ENCODE results near the gene PAIP1.
A peak's percentile ranks its signal among the peaks of the same experiment; 100 is the strongest.
"Not testable (repeated sequence)": the region's sequence is repeated elsewhere in the genome, so short reads cannot be mapped to it uniquely, and the experiment has no call there.

The PAIP1 gene

DNA sequence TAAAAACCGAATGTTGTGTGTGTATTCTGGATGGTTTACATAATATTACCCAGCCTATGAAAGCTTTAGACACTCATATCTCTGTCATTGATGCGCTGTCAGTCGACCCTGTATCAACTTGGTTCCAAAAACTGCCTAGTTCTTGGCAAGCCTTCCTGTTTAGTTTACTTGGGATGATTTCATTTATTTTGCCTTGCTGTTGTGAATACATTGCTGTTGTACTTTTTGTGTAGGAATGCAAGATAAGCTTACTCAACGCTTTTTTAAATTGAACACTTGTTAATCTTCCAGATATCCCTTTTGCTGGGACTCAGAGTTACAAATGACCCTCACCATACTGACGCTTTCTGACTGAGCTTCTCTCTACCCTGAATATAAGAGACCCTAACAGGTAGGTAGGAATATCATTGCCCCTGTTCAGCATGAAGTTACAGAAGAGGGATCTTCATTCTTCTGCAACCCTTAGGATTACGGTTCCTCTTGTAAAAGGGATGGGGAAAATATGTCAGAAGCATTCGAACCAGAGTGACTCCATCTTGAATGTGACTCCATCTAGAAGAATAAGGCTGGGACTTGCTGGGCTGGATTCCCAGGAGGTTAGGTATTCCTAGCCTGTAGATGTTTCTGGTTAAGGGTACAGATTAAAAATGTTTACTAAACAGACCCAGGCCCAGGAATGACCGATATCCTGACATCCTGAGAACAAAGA, 13.7 kb upstream of the PAIP1 start:
- DNase-seq (ENCODE audit: low spot score) = no peak

DNA sequence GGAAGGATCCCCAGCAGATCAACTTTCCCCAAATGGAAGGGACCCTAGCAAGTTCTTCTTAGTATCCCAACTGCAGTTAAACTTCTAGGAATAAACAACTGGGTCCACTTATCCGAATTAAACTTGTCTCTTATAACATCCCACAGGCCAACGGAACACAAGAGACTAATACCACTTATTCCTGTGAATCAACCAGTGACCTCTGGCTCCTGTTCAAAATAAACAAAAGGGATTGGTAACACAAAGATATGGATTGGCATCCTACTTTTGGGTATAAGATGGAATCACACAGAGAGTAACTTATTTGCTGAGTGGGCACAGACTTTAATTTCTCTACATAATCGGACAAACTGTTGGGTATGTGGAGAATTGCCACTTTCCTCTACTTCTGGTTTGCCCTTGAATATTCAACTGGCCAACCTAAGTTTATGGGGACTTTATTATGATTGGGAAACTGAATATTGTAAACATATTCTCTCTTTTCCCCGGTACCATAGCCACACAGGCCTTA, 12.4 kb upstream of the PAIP1 start:
- no peak for DNase-seq (ENCODE audit: low spot score)

DNA sequence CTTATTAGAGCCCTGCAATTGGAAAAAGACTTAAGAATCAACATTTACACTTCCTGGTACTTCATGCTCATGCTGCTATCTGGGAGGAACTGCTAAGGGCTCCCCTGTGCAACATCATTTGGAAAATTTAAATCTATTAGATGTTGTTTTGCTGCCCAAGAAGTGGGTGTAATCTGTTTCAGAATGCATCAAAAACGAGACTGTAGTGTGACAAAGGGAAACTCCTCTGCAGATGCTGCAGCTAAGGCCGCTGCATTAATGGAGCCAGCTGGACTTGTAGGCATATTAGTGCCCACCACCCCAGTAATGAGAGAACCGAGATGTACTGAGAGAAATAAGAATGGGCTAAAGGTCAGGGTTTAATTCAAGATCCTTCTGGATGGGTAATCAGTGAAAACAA, 11.1 kb upstream of the PAIP1 start:
- no peak for DNase-seq (ENCODE audit: low spot score)

DNA sequence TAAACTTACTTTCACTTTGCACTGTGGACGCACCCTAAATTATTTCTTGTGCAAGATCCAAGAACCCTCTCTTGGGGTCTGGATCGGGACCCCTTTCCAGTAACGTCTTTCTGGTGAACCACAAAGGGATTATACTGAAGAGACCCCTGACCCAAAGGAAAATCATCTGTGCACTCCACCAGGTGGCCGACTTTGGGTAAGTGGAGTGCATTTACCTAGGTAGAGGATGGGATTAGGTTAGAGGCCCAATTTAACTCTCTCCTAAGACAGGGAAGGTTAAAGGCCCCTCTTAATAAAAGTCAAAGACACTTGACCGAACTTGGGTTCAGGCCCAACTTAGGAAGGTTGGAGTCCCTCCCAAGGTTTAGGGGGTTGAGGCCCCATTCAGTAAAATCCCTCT, 8.2 kb upstream of the PAIP1 start:
- DNase-seq (ENCODE audit: low spot score) = no peak

DNA sequence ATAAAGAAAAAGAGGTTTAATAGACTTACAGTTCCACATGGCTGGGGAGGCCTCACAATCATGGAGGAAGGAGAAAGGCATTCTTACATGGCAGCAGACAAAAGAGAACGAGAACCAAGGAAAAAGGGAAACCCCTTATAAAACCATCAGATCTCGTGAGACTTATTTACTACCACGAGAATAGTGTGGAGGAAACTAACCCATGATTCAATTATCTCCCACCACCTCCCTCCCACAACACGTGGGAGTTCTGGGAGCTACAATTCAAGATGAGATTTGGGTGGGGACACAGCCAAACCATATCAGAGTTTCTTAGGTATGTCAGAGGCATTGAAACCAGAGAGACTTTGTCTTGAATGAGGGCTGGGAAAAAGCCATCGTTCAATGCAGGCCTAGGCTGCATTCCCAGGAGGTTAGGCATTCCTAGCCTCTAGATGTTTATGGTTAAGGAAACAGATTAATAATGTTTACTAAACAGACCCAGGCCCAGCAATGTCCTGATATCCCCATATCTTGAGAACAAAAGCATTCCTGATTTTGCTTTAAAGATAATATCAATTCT, 7.5 kb upstream of the PAIP1 start:
- no peak for DNase-seq (ENCODE audit: low spot score)

DNA sequence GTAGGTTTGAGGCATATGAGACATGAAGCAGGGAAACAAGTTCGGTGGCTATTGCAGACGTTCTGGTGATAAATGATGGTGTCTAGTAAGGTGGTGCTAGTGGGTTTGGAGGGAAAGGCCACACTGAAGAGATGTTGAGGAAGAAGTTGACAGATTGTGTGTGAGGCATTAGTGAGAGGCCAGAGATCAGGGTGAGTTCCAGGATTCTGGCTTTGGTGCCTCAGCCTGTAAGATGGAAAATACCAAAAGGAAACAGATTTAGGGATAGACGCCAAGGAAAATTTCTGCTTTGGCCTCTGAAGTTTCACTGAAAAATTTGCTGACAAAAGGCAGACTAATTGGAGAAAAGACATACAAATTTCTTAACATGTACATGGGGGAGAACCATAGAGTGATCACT, 6.4 kb upstream of the PAIP1 start:
- no peak for DNase-seq (ENCODE audit: low spot score)

DNA sequence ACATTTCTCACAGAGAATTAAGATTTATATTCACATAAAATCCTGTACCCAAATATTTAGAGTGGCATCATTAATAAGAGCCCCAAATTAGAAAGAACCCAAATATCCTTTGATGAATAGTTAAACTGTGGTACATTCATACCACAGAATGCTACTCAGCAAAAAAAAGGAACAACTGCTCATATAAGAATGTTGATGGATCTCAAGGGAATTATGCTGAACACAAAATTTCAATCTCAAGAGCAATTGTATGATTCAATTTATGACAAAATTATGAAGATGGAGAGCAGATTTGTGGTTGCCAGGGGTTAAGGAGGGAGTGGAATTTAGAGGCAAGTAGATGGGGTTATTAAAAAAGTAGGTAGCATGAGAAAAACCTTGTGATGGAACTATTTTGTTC, 4.5 kb upstream of the PAIP1 start:
- DNase-seq (ENCODE audit: low spot score) = no peak

DNA sequence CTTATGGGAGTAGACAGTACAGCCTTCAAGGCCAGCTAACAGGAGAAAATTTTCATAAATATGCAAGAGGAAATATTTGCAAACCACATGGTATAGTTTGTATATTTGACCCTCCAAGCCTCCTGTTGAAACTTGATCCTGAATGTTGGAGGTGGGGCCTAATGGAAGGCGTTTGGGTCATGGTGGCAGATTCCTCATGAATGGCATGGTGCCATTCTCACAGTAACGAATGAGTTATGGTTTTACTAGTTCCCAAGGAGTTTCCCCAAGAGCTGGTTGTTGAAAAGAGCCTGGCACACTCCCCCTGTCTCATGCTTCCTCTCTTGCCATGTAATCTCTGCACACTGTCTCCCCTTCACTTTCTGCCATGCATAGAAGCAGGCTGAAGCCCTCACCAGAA, 3.3 kb upstream of the PAIP1 start:
- peak; percentile 22 for DNase-seq (ENCODE audit: low spot score)

DNA sequence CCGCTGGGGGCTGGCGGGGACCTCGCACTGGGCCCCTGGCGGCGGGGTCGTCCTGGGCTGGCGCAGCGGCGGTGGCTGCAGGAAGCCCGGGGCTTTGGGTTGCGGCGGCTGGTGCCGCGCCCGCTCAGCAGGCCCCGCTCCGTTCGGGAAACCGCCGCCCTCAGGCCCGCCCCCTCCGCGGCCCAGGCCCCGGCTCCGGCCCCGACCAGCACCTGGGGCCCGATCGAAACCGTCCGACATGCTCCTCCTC, 345 bp downstream of the PAIP1 start:
- DNase-seq (ENCODE audit: low spot score) = not testable (repeated sequence)

DNA sequence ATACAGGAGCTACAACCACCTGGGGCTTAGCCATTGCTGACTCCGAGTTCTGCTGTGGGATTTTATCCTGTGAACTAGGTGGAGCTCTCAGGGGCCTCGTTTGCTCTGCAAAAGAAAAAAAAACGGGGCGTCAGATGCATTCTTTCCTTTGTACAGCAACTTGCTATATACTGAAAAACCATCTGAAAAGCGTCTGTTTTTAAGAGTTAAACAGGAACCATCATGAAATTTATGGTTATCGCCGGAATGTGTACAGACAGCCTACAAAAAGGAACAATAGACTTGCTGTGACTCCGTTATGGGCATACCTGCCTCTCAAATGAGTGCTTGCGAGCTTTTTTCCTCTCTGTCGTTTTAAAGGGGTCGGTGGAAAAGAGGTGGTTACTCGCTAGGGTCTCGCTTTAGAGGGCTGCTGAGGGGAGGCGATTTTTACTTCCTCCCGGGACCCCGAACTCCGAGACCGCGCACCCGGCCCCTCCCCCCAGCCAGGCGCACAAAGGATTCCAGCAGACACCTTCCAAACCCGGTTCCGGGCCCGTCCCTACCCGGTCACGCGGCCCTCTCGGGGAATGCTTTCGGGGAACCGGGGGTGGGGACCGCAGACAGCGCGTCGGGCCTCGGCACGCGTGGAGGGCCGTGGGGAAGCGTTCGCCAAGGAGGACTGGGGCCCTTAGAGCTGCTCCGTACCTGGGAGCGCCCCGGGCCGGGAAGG, 826 bp downstream of the PAIP1 start:
- DNase-seq (ENCODE audit: low spot score) = peak; percentile 38

DNA sequence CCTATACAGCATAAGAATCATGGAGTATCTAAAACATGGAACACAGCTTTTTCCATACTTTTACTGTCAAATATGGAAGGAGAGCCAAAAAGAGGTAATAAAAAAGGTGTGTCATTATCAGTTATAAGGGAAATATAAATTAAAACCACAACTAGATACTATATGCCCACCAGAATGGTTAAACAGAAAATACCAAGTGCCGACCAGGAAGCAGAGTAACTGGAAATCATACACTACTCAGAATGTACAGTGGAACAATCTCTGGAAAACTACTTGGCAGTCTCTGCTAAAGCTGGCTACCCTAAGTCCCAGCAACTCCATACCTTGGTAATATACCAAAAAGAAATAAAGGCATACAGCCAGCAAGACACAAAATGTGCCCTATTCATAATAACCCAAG, 2.4 kb downstream of the PAIP1 start:
- no peak for DNase-seq (ENCODE audit: low spot score)

DNA sequence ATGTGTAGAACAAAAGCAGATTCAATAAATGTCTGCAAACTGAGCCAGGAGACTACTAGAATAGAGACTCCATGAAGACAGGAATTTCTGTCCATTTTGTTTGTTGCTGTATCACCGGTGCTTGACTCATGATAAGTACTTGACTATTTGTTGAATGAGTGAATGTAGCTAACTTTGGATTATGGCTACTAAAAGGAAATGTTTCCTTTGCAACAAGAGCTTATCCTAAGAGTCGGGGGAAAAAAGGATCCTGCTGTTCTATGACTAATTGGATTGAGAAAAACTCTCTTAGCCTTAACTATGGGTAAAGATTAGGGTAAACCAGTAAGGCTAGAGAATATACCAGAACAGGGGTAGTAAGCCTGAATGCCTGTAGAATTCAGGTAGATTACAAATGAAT, 3.5 kb downstream of the PAIP1 start:
- no peak for DNase-seq (ENCODE audit: low spot score)

DNA sequence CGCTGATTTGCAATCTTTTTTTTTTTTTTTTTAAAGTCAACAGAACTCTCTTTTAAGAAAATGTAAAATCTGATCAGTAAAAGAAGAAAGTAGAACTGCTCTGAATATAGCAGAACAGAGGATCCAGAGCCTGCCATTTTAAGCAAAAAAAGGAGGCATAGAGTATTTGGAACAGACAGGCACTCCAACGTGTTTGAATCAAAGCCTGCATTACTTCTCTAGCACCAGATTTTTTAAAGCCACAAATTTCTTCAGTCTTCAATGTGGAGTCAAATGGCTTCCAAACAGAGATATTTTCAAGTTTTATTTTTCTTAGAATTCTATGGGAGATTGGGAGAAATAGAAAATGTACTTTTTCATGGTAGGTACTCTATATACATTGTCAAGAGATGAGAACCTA, 5.1 kb downstream of the PAIP1 start:
- no peak for DNase-seq (ENCODE audit: low spot score)

DNA sequence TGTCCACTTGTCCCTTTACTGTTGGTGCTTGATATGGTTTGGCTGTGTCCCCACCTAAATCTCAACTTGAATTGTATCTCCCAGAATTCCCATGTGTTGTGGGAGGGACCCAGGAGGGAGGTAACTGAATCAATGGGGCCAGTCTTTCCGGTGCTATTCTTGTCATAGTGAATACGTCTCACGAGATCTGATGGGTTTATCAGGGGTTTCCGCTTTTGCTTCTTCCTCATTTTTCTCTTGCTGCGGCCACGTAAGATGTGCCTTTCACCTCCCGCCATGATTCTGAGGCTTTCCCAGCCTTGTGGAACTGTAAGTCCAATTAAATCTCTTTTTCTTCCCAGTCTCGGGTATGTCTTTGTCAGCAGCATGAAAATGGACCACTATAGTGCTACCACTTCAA, 7.6 kb downstream of the PAIP1 start:
- DNase-seq (ENCODE audit: low spot score) = not testable (repeated sequence)

DNA sequence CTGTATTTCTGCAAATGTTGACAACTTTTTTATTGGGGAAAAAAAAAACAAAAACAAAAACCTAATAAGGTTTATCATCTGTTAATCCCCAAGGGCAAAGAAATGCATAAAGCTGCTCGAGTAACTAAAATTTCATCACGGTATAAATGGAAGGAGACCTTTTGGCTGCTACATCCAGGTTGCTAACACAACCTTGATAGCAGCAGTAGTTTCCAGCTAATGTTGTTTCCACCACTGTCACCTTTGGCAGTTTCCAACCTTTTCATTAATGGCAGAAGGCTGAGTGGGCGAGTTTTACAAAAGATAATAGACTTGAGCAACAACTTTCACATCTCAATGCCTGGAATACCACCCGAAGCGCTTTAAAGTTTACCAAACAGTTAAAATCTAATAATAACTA, 8.5 kb downstream of the PAIP1 start:
- no peak for DNase-seq (ENCODE audit: low spot score)

DNA sequence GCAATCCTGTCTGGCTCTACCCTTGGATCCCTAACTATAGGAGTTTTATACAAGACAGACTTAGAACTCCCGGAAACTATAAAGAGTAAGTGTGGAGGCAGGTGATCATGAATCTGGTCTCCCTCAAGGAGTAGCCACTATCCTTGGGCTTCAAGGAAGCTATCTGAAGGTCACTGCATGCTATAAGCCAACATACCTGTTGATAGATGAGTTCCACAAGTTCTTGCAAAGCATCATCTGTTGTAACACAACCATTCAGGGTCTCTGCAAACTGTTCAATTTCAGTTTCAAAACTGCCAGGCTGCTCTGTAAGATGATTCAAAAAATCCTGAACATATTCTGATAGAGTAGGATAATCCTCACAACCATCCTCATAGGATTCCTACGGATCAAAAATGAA, 9.3 kb downstream of the PAIP1 start:
- DNase-seq (ENCODE audit: low spot score) = no peak

DNA sequence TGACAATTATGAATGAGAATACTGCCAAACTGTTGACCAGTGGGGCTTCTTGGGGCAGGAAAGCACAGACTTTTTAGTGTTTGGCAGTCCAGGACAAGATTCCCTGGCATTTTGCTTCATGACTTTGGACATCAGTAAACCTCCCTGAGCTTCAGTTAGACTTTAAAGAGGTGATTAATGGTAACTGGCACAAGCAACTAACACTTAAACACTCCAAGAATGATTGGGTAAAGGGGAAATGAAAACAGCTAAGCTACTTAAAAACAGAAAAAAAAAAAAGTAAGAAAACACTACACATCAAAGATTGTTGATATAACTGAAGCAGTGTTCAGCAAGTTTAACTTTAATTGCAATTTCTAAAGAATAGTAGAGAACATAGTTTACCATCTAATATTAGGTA, 13.4 kb downstream of the PAIP1 start:
- no peak for DNase-seq (ENCODE audit: low spot score)

DNA sequence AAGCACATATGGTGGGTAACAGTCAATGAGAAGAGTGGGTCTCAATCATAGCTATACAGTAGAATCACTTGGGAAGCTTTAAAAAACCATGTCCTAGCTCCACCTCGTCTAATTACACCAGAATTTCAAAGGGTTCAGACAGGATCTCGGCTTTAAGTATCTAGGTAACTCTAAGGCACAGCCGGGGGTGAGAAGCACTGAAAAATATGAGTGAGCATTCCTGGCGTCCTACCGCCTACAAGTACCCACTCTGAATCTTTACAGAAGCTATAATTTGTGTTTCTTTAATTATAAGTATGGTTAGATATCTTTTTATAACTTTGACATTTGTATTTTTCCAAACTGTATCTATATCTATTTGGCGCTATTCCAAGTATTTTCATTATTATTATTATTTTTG, 16.1 kb downstream of the PAIP1 start:
- DNase-seq (ENCODE audit: low spot score) = no peak

DNA sequence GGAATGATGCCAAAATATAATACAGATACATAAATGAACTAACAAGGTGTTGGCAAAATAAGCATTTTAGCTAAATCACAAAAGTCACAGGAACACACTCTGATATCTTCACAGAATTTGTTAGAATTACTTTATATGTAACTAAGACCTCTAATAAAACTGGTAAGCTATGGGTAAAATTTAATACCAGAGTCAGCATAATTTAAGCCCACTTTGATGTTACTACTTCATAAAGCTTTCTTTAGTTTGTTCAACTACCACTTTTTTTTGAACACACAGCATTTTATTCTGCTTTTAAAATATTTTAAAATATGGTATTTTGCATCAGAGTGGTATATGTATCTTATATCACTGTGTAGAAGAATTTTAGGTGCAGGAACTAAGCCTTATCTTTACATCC, 19.9 kb downstream of the PAIP1 start:
- DNase-seq (ENCODE audit: low spot score) = no peak

DNA sequence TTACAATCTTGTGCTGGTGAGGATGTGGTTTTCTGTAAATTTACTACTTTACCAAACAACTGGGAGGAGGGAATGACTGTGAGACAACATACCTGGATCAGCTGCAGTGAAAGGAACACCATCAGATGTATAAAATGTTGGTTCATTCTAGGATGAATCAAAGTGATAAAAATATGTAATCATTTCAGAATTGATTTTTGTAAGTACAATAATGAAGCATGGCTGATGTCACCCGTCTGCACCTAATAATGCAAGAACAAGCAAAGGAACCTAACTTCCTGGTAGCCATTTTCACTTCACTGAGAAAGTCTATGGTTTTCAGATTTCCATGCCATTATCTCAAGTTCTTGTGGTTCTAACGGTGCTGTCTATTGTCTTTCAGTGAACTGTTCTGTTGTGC, 23.2 kb downstream of the PAIP1 start:
- DNase-seq (ENCODE audit: low spot score) = no peak

DNA sequence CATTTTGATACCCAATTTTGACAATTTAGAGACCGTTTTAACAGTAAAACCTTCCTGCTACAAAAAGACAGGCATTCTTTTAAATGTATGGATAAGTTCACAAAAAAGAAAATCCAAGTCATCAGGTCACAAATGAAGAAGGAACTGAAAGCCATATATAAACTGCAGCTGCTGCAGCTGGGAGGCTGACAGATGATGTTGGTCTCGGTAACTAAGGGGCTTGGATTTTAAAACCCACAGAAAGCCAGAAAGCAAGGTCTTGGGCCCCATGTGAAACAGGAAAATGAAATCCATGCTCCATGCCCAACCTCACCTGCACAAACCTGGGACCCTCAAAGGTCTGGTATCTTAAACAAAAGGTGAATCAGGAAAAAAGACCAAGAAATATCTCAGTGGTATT, 26.2 kb downstream of the PAIP1 start:
- DNase-seq (ENCODE audit: low spot score) = no peak

DNA sequence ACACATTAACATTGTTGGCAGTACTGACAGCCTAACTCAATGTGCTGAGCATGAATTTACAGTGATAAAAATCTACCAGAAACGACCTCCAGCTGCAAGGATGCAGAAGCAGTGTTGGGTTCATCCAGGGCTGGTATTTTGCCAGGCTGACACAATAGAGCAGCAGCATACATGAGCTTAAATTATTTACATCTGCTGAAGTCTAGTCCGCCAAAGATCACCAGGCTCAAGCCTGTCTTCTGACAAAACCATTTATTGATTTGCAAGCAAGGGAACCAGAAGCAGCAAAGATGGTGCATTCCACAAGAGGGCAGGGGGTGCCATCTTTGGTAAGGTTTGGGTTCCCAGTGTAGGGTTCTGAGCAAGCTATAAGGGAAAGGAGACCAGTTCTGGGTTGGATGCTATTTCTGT, 33.2 kb downstream of the PAIP1 start:
- no peak for DNase-seq (ENCODE audit: low spot score)

DNA sequence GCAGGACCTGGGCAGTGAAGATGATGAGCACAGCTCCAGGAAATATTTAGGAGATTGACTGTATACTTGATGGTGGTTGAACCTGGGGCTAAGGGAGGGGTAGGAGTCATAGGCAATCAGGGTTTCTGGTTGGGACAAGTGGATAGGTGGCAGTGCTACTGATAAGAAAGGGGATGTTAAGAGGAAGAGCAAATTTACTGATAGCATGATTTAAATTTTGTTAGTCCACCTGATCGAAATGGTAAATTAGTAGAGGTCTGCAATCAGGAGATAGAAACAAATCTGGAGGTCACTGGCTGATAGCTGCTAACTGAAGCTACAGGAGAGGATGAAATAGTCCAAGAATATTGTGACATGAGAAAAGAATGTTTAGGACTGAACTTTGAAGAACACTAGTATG, 36.3 kb downstream of the PAIP1 start:
- no peak for DNase-seq (ENCODE audit: low spot score)

DNA sequence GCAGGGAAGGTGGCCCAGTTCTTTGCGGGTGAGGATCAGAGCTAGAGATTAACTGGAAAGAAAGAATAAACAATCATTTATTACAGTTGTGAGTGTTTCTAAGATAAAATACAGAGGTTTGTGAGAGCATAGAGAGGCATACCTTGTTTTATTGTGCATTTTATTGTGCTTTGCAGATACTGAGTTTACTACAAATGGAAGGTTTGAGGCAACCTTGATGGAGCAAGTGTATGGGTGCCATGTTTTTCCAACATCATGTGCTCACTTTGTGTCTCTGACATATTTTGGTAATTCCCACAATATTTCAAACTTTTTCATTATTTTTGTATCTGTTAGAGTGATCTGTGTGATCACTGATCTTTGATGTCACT, 41.2 kb downstream of the PAIP1 start:
- DNase-seq (ENCODE audit: low spot score) = no peak

Data from SW480 (cell line).